Measurements from ENCODE around the gene IQSEC3. TPM values are rescaled to one million over a fixed set of nuclear protein-coding genes. Genes with fewer than 3 reads are reported as not detected.

IQSEC3 gene
- total and polyA plus RNA-seq, 2 of the 13 experiments (the other 11 are each of a cell fraction or from before 2014, with no cell fraction given), result not detected

- DNase-seq (ENCODE audit: low spot score) (no peak), ATAC-seq (no peak), FAIRE-seq (no peak)
- no TSS peak for BruUV-seq (replicated peaks)
- ChIA-PET CTCF (ENCODE audit: low intra/inter-chr PET ratio, low total read pairs) (no interaction called here), POLR2A (no interaction called here)
- no peak overlapping the region for H3K4me2 ChIP-seq (ENCODE audit: low read depth, low read length)
- H3K79me2 ChIP-seq (ENCODE audit: insufficient read depth, low read length), result no peaks in the 10 kb centered on the region
- H2AFZ ChIP-seq (ENCODE audit: low read length), result no peak overlapping the region
- WGBS (ENCODE audit: low lambda C conversion rate), result 95% methylated on average over 7 of the region's 15 CpGs
- intact Hi-C loops (cut with micrococcal nuclease; ENCODE audit: unreplicated experiment), result no loop called here
- in situ Hi-C loops (cut with HindIII; ENCODE audit: extremely low pct_ligation_motif_present, low pct_unique_long_range_greater_than_20kb), result no loop called here
- H3K36me3 ChIP-seq (replicated peaks in 1 of 2; ENCODE audit: control insufficient read depth in 1 of 2, insufficient read depth in 2 of 2, low read length in 2 of 2), result no peaks in the 10 kb centered on the region
- H3K9me3 ChIP-seq (ENCODE audit: low read length), result no peaks in the 10 kb centered on the region
- no peaks in the 10 kb centered on the region for H3K4me1 ChIP-seq (ENCODE audit: insufficient read depth, low read length)
- no peak overlapping the region for H3K27ac ChIP-seq (ENCODE audit: extremely low read length, insufficient read depth, low read length)
- no peaks in the 10 kb centered on the region for H4K20me1 ChIP-seq (ENCODE audit: insufficient read depth, low read length)
- H3K27me3 ChIP-seq (ENCODE audit: control insufficient read depth in 1 of 2, insufficient read depth in 2 of 2, low read length in 2 of 2), result no peaks in the 10 kb centered on the region; a peak in 1 of 5 replicates
- H3K9ac ChIP-seq (ENCODE audit: insufficient read depth, low read depth, low read length), result no peak overlapping the region
- H3K4me3 ChIP-seq (replicated peaks in 1 of 3; ENCODE audit: insufficient read depth in 1 of 3, low read depth in 2 of 3, low read length in 3 of 3), result no peak overlapping the region
- TF ChIP-seq POGZ (CRISPR knock-in tag; IDR thresholded peaks at IDR 0.05) (no peak), ZNF780A (CRISPR knock-in tag; IDR thresholded peaks at IDR 0.05) (no peak), TSC22D2 (CRISPR knock-in tag; IDR thresholded peaks at IDR 0.05; ENCODE audit: borderline replicate concordance) (no peak), MAFG (CRISPR knock-in tag; IDR thresholded peaks at IDR 0.05) (no peak), PAF1 (CRISPR knock-in tag; IDR thresholded peaks at IDR 0.05) (no peak), ZNF563 (CRISPR knock-in tag; IDR thresholded peaks at IDR 0.05) (no peak), ZNF350 (CRISPR knock-in tag; IDR thresholded peaks at IDR 0.05; ENCODE audit: borderline replicate concordance, low read depth) (no peak), ZNF570 (CRISPR knock-in tag; IDR thresholded peaks at IDR 0.05; ENCODE audit: borderline replicate concordance) (no peak), GPBP1L1 (CRISPR knock-in tag; IDR thresholded peaks at IDR 0.05) (no peak), ZHX2 (IDR thresholded peaks at IDR 0.05; ENCODE audit: low read depth) (no peak), ZHX2 (CRISPR knock-in tag; IDR thresholded peaks at IDR 0.05; ENCODE audit: borderline replicate concordance) (no peak), ZNF883 (CRISPR knock-in tag; IDR thresholded peaks at IDR 0.05; ENCODE audit: not compliant biosample characterization) (no peak), TEF (CRISPR knock-in tag; IDR thresholded peaks at IDR 0.05) (no peak), ZNF275 (CRISPR knock-in tag; IDR thresholded peaks at IDR 0.05; ENCODE audit: borderline replicate concordance) (no peak)
Measured at GRCh38 chr12:195951-196350, 129.4 kb downstream of the IQSEC3 start.
